ENCODE results near the gene CNOT6.

DNA sequence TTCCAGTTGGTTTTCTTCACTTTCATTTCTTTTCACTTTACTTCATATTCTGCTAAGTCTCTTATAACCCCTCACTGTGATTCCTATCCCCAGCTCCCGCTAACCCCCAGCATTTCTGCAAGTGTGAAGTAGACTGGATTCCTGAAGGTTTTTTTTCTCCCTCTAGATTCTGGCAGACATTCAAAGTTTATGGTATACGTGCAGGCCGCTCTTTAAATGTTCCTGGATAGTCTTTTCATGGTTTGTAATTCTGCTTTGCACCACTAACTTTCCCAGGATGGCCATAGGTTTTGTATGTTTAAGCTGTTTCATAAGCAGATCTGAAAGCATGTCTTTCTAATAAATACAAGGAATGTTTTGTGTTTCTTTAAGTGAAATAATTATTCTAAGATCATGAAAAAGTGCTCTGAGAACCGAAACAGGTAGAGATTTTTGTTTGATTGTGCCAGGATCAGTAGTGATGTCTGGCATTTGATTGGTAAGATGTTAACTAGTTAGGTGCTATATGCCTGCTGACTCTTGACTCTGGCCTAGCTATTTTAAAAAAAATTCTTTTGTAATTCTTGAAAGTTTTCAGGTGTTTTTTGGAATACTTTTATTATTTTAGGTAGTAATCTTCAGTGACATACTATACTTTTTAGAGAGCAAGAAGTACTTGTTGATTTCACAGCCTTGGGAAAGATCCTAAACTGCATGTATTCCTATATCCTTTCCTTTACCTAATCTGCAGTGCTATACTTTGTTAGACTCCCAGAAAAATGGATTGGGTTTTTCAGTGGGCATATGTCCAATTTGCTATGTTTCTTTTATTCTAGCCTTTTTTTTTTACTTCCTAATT lies 29.7 kb downstream of the CNOT6 start:
- TF ChIP-seq ZFP3 (CRISPR knock-in tag; IDR thresholded peaks at IDR 0.05) (no peak), ZFP30 (CRISPR knock-in tag; IDR thresholded peaks at IDR 0.05) (no peak), GLIS3 (CRISPR knock-in tag; IDR thresholded peaks at IDR 0.05) (no peak), ISL1 (CRISPR knock-in tag; IDR thresholded peaks at IDR 0.05) (no peak), POU6F1 (CRISPR knock-in tag; IDR thresholded peaks at IDR 0.05; ENCODE audit: borderline replicate concordance, low read depth) (no peak), TOX (CRISPR knock-in tag; IDR thresholded peaks at IDR 0.05; ENCODE audit: borderline replicate concordance) (no peak), RARB (CRISPR knock-in tag; IDR thresholded peaks at IDR 0.05) (no peak), ESRRG (CRISPR knock-in tag; IDR thresholded peaks at IDR 0.05) (no peak), OSR1 (CRISPR knock-in tag; IDR thresholded peaks at IDR 0.05) (no peak)
- TF ChIP-seq, protein P1, sequence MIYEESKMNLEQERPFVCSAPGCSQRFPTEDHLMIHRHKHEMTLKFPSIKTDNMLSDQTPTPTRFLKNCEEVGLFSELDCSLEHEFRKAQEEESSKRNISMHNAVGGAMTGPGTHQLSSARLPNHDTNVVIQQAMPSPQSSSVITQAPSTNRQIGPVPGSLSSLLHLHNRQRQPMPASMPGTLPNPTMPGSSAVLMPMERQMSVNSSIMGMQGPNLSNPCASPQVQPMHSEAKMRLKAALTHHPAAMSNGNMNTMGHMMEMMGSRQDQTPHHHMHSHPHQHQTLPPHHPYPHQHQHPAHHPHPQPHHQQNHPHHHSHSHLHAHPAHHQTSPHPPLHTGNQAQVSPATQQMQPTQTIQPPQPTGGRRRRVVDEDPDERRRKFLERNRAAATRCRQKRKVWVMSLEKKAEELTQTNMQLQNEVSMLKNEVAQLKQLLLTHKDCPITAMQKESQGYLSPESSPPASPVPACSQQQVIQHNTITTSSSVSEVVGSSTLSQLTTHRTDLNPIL (CRISPR knock-in tag; IDR thresholded peaks at IDR 0.05; ENCODE audit: low read depth): no peak
- TF ChIP-seq, protein P2, sequence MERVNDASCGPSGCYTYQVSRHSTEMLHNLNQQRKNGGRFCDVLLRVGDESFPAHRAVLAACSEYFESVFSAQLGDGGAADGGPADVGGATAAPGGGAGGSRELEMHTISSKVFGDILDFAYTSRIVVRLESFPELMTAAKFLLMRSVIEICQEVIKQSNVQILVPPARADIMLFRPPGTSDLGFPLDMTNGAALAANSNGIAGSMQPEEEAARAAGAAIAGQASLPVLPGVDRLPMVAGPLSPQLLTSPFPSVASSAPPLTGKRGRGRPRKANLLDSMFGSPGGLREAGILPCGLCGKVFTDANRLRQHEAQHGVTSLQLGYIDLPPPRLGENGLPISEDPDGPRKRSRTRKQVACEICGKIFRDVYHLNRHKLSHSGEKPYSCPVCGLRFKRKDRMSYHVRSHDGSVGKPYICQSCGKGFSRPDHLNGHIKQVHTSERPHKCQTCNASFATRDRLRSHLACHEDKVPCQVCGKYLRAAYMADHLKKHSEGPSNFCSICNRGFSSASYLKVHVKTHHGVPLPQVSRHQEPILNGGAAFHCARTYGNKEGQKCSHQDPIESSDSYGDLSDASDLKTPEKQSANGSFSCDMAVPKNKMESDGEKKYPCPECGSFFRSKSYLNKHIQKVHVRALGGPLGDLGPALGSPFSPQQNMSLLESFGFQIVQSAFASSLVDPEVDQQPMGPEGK (CRISPR knock-in tag; IDR thresholded peaks at IDR 0.05; ENCODE audit: borderline replicate concordance): no peak
